ENCODE data around the gene ADGRL3. TPM values are rescaled to one million over a fixed set of nuclear protein-coding genes. Genes with fewer than 3 reads are reported as not detected.
"Not testable (repeated sequence)": the region's sequence is repeated elsewhere in the genome, so short reads cannot be mapped to it uniquely, and the experiment has no call there.

ADGRL3 gene
- total and polyA plus RNA-seq, 2 donors (not counting 1 experiment from before 2014, with no cell fraction given), result not detected

GRCh38 chr4:61752617-61753016 lies 552.5 kb downstream of the ADGRL3 start:
- H3K27ac ChIP-seq (ENCODE audit: low read length in 2 of 2), result no peak overlapping the region
- H3K9ac ChIP-seq (ENCODE audit: low read length), result no peak overlapping the region
- no peak overlapping the region for H3K4me2 ChIP-seq (replicated peaks; ENCODE audit: low read depth, low read length, poor library complexity, severe bottlenecking)
- Mint-ChIP-seq H3K4me1 (no peaks in the 10 kb centered on the region), H3K27ac (no peak overlapping the region), H3K9me3 (ENCODE audit: insufficient read depth) (peaks cover 2% of the 10 kb centered on the region), H3K4me3 (no peak overlapping the region), H3K27me3 (no peaks in the 10 kb centered on the region)
- CTCF ChIA-PET, result no interaction called here
- intact Hi-C loops (cut with micrococcal nuclease), result no loop called here
- TF ChIP-seq, protein P1, sequence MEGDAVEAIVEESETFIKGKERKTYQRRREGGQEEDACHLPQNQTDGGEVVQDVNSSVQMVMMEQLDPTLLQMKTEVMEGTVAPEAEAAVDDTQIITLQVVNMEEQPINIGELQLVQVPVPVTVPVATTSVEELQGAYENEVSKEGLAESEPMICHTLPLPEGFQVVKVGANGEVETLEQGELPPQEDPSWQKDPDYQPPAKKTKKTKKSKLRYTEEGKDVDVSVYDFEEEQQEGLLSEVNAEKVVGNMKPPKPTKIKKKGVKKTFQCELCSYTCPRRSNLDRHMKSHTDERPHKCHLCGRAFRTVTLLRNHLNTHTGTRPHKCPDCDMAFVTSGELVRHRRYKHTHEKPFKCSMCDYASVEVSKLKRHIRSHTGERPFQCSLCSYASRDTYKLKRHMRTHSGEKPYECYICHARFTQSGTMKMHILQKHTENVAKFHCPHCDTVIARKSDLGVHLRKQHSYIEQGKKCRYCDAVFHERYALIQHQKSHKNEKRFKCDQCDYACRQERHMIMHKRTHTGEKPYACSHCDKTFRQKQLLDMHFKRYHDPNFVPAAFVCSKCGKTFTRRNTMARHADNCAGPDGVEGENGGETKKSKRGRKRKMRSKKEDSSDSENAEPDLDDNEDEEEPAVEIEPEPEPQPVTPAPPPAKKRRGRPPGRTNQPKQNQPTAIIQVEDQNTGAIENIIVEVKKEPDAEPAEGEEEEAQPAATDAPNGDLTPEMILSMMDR (IDR thresholded peaks at IDR 0.05), result no peak
- TF ChIP-seq EZH2 (IDR thresholded peaks at IDR 0.05; ENCODE audit: borderline replicate concordance, insufficient read depth, low read depth, low read length, poor library complexity, severe bottlenecking), result no peak
- WGBS (ENCODE audit: insufficient coverage), result 80% methylated on average over 1 of the region's 2 CpGs
- no peak overlapping the region for H2AFZ ChIP-seq (ENCODE audit: insufficient read depth, low read depth, low read length, poor library complexity, severe bottlenecking)
- POLR2A ChIA-PET, result no interaction called here
- no peaks in the 10 kb centered on the region for H3K27me3 ChIP-seq (replicated peaks in 1 of 4; ENCODE audit: control extremely low read depth in 1 of 4, control insufficient read depth in 3 of 4, insufficient read depth in 4 of 4, low read length in 3 of 4)
- H3K36me3 ChIP-seq (replicated peaks in 1 of 2; ENCODE audit: control extremely low read depth in 1 of 2, control insufficient read depth in 1 of 2, extremely low read depth in 1 of 2, insufficient read depth in 2 of 2, low read length in 1 of 2), result no peaks in the 10 kb centered on the region
- no peak for ATAC-seq (ENCODE audit: low read depth)
- no peaks in the 10 kb centered on the region for H3K79me2 ChIP-seq (ENCODE audit: control insufficient read depth, insufficient read depth, low read length)
- no peaks in the 10 kb centered on the region for H3K4me1 ChIP-seq (ENCODE audit: control insufficient read depth in 2 of 2, insufficient read depth in 2 of 2, low read length in 2 of 2)
- no peak overlapping the region for H3K4me3 ChIP-seq (ENCODE audit: control extremely low read depth in 1 of 5, extremely low read depth in 1 of 5, insufficient read depth in 1 of 5, low read depth in 2 of 5, low read length in 4 of 5)
- H3K9me3 ChIP-seq (ENCODE audit: control extremely low read depth in 1 of 3, control insufficient read depth in 2 of 3, insufficient read depth in 1 of 3, low read length in 2 of 3), result peaks cover 0 to 4% (median 0%) of the 10 kb centered on the region in 3 donors
- no peaks in the 10 kb centered on the region for H4K20me1 ChIP-seq (ENCODE audit: control insufficient read depth, insufficient read depth, low read length, poor library complexity, severe bottlenecking)
- no peak for DNase-seq

- ATAC-seq (ENCODE audit: low read depth) (no peak), DNase-seq (no peak)
- 90% methylated on average over 1 of the region's 3 CpGs for WGBS (ENCODE audit: insufficient coverage)
- Histone ChIP-seq H3K9ac (ENCODE audit: low read length) (no peak overlapping the region), H3K4me1 (ENCODE audit: control insufficient read depth in 2 of 2, insufficient read depth in 2 of 2, low read length in 2 of 2) (no peaks in the 10 kb centered on the region), H4K20me1 (ENCODE audit: control insufficient read depth, insufficient read depth, low read length, poor library complexity, severe bottlenecking) (no peaks in the 10 kb centered on the region), H3K4me3 (ENCODE audit: control extremely low read depth in 1 of 5, extremely low read depth in 1 of 5, insufficient read depth in 1 of 5, low read depth in 2 of 5, low read length in 4 of 5) (no peak overlapping the region), H3K36me3 (replicated peaks in 1 of 2; ENCODE audit: control extremely low read depth in 1 of 2, control insufficient read depth in 1 of 2, extremely low read depth in 1 of 2, insufficient read depth in 2 of 2, low read length in 1 of 2) (no peaks in the 10 kb centered on the region), H2AFZ (ENCODE audit: insufficient read depth, low read depth, low read length, poor library complexity, severe bottlenecking) (no peak overlapping the region), H3K4me2 (replicated peaks; ENCODE audit: low read depth, low read length, poor library complexity, severe bottlenecking) (no peak overlapping the region), H3K9me3 (ENCODE audit: control extremely low read depth in 1 of 3, control insufficient read depth in 2 of 3, insufficient read depth in 1 of 3, low read length in 2 of 3) (peaks cover 0 to 4% (median 0%) of the 10 kb centered on the region in 3 donors), H3K27ac (ENCODE audit: low read length in 2 of 2) (no peak overlapping the region), H3K27me3 (replicated peaks in 1 of 4; ENCODE audit: control extremely low read depth in 1 of 4, control insufficient read depth in 3 of 4, insufficient read depth in 4 of 4, low read length in 3 of 4) (no peaks in the 10 kb centered on the region), H3K79me2 (ENCODE audit: control insufficient read depth, insufficient read depth, low read length) (no peaks in the 10 kb centered on the region)
- no peak overlapping the region for H3K27ac Mint-ChIP-seq
- no peaks in the 10 kb centered on the region for H3K27me3 Mint-ChIP-seq
- peaks cover 2% of the 10 kb centered on the region for H3K9me3 Mint-ChIP-seq (ENCODE audit: insufficient read depth)
- no peak for TF ChIP-seq EZH2 (IDR thresholded peaks at IDR 0.05; ENCODE audit: borderline replicate concordance, insufficient read depth, low read depth, low read length, poor library complexity, severe bottlenecking)
- TF ChIP-seq, protein P1 (IDR thresholded peaks at IDR 0.05), result no peak
- intact Hi-C loops (cut with micrococcal nuclease), result no loop called here
- no peaks in the 10 kb centered on the region for H3K4me1 Mint-ChIP-seq
- ChIA-PET POLR2A (no interaction called here), CTCF (no interaction called here)
- no peak overlapping the region for H3K4me3 Mint-ChIP-seq
Observed at GRCh38 chr4:61753739-61754138, 553.6 kb downstream of the ADGRL3 start.

GRCh38 chr4:61756937-61757336 lies 556.8 kb downstream of the ADGRL3 start:
- H3K27me3 Mint-ChIP-seq; H2AFZ ChIP-seq (ENCODE audit: insufficient read depth, low read depth, low read length, poor library complexity, severe bottlenecking); POLR2A ChIA-PET; DNase-seq; H3K27ac ChIP-seq (ENCODE audit: low read length in 2 of 2); H3K9ac ChIP-seq (ENCODE audit: low read length); H3K27ac Mint-ChIP-seq; H3K9me3 Mint-ChIP-seq (ENCODE audit: insufficient read depth); H3K4me2 ChIP-seq (replicated peaks; ENCODE audit: low read depth, low read length, poor library complexity, severe bottlenecking); H3K79me2 ChIP-seq (ENCODE audit: control insufficient read depth, insufficient read depth, low read length); ATAC-seq (ENCODE audit: low read depth); H3K27me3 ChIP-seq (replicated peaks in 1 of 4; ENCODE audit: control extremely low read depth in 1 of 4, control insufficient read depth in 3 of 4, insufficient read depth in 4 of 4, low read length in 3 of 4); H3K9me3 ChIP-seq (ENCODE audit: control extremely low read depth in 1 of 3, control insufficient read depth in 2 of 3, insufficient read depth in 1 of 3, low read length in 2 of 3); H3K4me3 ChIP-seq (ENCODE audit: control extremely low read depth in 1 of 5, extremely low read depth in 1 of 5, insufficient read depth in 1 of 5, low read depth in 2 of 5, low read length in 4 of 5); H3K4me1 Mint-ChIP-seq; H3K4me1 ChIP-seq (ENCODE audit: control insufficient read depth in 2 of 2, insufficient read depth in 2 of 2, low read length in 2 of 2); H3K36me3 ChIP-seq (replicated peaks in 1 of 2; ENCODE audit: control extremely low read depth in 1 of 2, control insufficient read depth in 1 of 2, extremely low read depth in 1 of 2, insufficient read depth in 2 of 2, low read length in 1 of 2); H4K20me1 ChIP-seq (ENCODE audit: control insufficient read depth, insufficient read depth, low read length, poor library complexity, severe bottlenecking); H3K4me3 Mint-ChIP-seq; intact Hi-C loops (cut with micrococcal nuclease); CTCF ChIA-PET: not testable (repeated sequence)
- WGBS (ENCODE audit: insufficient coverage), result 95% methylated on average over 4 of the region's 5 CpGs

Measured in B cell (primary cell).